Measurements from ENCODE around the gene CDKL4. TPM values are rescaled to one million over a fixed set of nuclear protein-coding genes. Genes with fewer than 3 reads are reported as not detected.
"Not testable (repeated sequence)": the region's sequence is repeated elsewhere in the genome, so short reads cannot be mapped to it uniquely, and the experiment has no call there.

CDKL4 gene
- total and polyA plus RNA-seq, 2 of the 13 experiments (the other 11 are each of a cell fraction or from before 2014, with no cell fraction given) = 0.29 to 0.50 TPM

- TF ChIP-seq HNF1A (IDR thresholded peaks at IDR 0.05; ENCODE audit: low read depth) = not testable (repeated sequence)
- 0 out of 2 replicates have a peak, but pooled peaks have one; percentile 48 for TF ChIP-seq HNF1A (CRISPR knock-in tag; IDR thresholded peaks at IDR 0.05; ENCODE audit: borderline replicate concordance)
- TF ChIP-seq YEATS4 (CRISPR knock-in tag; IDR thresholded peaks at IDR 0.05; ENCODE audit: borderline replicate concordance) = peak; percentile 35; the same call in 1 of the 2 replicates
- TF ChIP-seq FOXA3 (CRISPR knock-in tag; IDR thresholded peaks at IDR 0.05) = peak; percentile 98
- TF ChIP-seq ERF (CRISPR knock-in tag; IDR thresholded peaks at IDR 0.05) = 0 out of 2 replicates have a peak, but pooled peaks have one; percentile 41
- TF ChIP-seq EHMT2 (IDR thresholded peaks at IDR 0.05; ENCODE audit: borderline replicate concordance, low read depth, low read length) = peak; percentile 84; the same call in 1 of the 2 replicates
- TF ChIP-seq ZNF441 (CRISPR knock-in tag; IDR thresholded peaks at IDR 0.05; ENCODE audit: borderline replicate concordance) = peak; percentile 97
- TF ChIP-seq MAFK (conservative IDR thresholded peaks at IDR 0.05 in 1 of 2, IDR thresholded peaks at IDR 0.05 in 1 of 2; ENCODE audit: low read length in 2 of 2) = peak; percentile 83 to 96
- peak; percentile 38; the same call in 1 of the 2 replicates for TF ChIP-seq PITX1 (CRISPR knock-in tag; IDR thresholded peaks at IDR 0.05)
- TF ChIP-seq ADNP (CRISPR knock-in tag; IDR thresholded peaks at IDR 0.05) = peak; percentile 87
- peak; percentile 40; the same call in 1 of the 2 replicates for TF ChIP-seq ZNF609 (CRISPR knock-in tag; IDR thresholded peaks at IDR 0.05; ENCODE audit: borderline replicate concordance)
- peak; percentile 78 for TF ChIP-seq ZNF563 (CRISPR knock-in tag; IDR thresholded peaks at IDR 0.05)
- TF ChIP-seq DRAP1 (CRISPR knock-in tag; IDR thresholded peaks at IDR 0.05) = 0 out of 2 replicates have a peak, but pooled peaks have one; percentile 42
- TF ChIP-seq ZNF549 (CRISPR knock-in tag; IDR thresholded peaks at IDR 0.05) = 0 out of 2 replicates have a peak, but pooled peaks have one; percentile 24
- peak; percentile 32; the same call in 1 of the 2 replicates for TF ChIP-seq TFE3 (CRISPR knock-in tag; IDR thresholded peaks at IDR 0.05)
- TF ChIP-seq CHD4 (IDR thresholded peaks at IDR 0.05; ENCODE audit: borderline replicate concordance, low read length) = peak; percentile 93
These were observed 105.5 kb downstream of the CDKL4 start (continued) for GRCh38 chr2:39138187-39138836.

Data from HepG2 (cell line).